ENCODE measurements around the gene RFXANK. TPM values are rescaled to one million over a fixed set of nuclear protein-coding genes. Genes with fewer than 3 reads are reported as not detected.

RFXANK gene
- total RNA-seq, 1 experiment from 2014 or later: 81.8 TPM

DNA sequence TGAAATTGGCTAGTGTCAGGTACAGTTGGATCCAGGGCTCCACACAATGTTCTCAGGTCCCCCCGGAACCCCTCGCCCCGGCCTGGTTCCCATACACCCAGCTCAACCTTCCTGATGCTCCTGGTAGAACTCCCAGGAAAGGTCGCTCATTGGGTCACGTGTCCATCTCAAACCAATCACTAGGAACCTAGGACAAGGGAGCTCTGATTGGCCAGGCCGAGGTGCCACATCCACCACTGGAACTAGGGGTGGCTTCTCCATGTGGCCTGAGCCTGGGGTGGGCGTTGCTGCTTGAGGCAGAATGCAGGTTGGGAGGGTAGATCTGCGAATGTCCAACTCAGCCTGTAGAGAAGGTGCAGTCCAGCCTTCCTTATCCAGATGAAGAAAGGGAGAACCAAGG, 15.1 kb upstream of the RFXANK start:
- H2BK20ac ChIP-seq (ENCODE audit: low read depth, low read length, poor library complexity, severe bottlenecking): no peak overlapping the region
- H3K4me1 Mint-ChIP-seq: peaks cover 2 to 13% of the 10 kb centered on the region in 2 experiments; a peak in 3 of 4 replicates

More for the DNA sequence above, 15.1 kb upstream of the RFXANK start:
- no CpG with 5 or more reads among the region's 8 CpGs for WGBS (ENCODE audit: extremely low coverage, insufficient read length, low lambda C conversion rate)
- Histone ChIP-seq H3K23me2 (ENCODE audit: insufficient read length, low read depth, low read length, poor library complexity, severe bottlenecking) (no peaks in the 10 kb centered on the region), H3K79me2 (ENCODE audit: insufficient read depth, low read length) (no peaks in the 10 kb centered on the region), H2BK120ac (ENCODE audit: low read depth, low read length, poor library complexity, severe bottlenecking) (no peak overlapping the region), H2AFZ (ENCODE audit: low read length) (no peak overlapping the region), H4K8ac (replicated peaks; ENCODE audit: insufficient read length, low read depth, low read length) (no peak overlapping the region), H2AK5ac (ENCODE audit: insufficient read length, low read length) (no peak overlapping the region), H3K23ac (ENCODE audit: insufficient read length, low read depth, low read length) (no peak overlapping the region), H4K5ac (ENCODE audit: insufficient read length, low read depth, low read length) (no peak overlapping the region), H3T11ph (ENCODE audit: low read length) (no peak overlapping the region), H3K14ac (ENCODE audit: insufficient read depth, low read length) (no peak overlapping the region; the same call in 1 of the 2 replicates), H3K4me1 (ENCODE audit: insufficient read depth, low read length) (no peaks in the 10 kb centered on the region), H4K20me1 (ENCODE audit: control insufficient read depth, insufficient read depth, insufficient read length) (no peaks in the 10 kb centered on the region), H3K9ac (ENCODE audit: extremely low read depth, insufficient read length, low read length) (no peak overlapping the region), H3K79me1 (ENCODE audit: insufficient read depth, low read depth, low read length, poor library complexity, severe bottlenecking) (no peaks in the 10 kb centered on the region), H2BK5ac (ENCODE audit: insufficient read length, low read length) (no peak overlapping the region), H2BK12ac (ENCODE audit: insufficient read length, low read depth, low read length) (no peak overlapping the region), H3K9me3 (ENCODE audit: control insufficient read depth, low read depth, low read length) (no peaks in the 10 kb centered on the region), H3K56ac (ENCODE audit: insufficient read length, low read depth, low read length) (no peak overlapping the region), H3K4ac (ENCODE audit: low read depth, low read length) (no peak overlapping the region), H3K27me3 (ENCODE audit: insufficient read depth, low read length) (no peaks in the 10 kb centered on the region), H3K27ac (ENCODE audit: insufficient read length, low read depth, low read length) (no peak overlapping the region), H3K4me2 (ENCODE audit: insufficient read depth, insufficient read length, low read length) (no peak overlapping the region), H4K91ac (ENCODE audit: insufficient read length, low read depth, low read length) (no peak overlapping the region), H3K18ac (ENCODE audit: insufficient read length, low read depth, low read length) (no peak overlapping the region), H2BK15ac (ENCODE audit: low read depth, low read length) (no peak overlapping the region)
- Mint-ChIP-seq H3K27ac (no peak overlapping the region), H3K27me3 (ENCODE audit: low read depth) (peaks cover 16% of the 10 kb centered on the region), H3K9me3 (no peaks in the 10 kb centered on the region), H3K36me3 (ENCODE audit: insufficient read depth in 1 of 3, low read depth in 3 of 3) (peaks cover 6 to 13% (median 11%) of the 10 kb centered on the region in 3 experiments), H3K4me3 (no peak overlapping the region)
- TF ChIP-seq, protein P1, sequence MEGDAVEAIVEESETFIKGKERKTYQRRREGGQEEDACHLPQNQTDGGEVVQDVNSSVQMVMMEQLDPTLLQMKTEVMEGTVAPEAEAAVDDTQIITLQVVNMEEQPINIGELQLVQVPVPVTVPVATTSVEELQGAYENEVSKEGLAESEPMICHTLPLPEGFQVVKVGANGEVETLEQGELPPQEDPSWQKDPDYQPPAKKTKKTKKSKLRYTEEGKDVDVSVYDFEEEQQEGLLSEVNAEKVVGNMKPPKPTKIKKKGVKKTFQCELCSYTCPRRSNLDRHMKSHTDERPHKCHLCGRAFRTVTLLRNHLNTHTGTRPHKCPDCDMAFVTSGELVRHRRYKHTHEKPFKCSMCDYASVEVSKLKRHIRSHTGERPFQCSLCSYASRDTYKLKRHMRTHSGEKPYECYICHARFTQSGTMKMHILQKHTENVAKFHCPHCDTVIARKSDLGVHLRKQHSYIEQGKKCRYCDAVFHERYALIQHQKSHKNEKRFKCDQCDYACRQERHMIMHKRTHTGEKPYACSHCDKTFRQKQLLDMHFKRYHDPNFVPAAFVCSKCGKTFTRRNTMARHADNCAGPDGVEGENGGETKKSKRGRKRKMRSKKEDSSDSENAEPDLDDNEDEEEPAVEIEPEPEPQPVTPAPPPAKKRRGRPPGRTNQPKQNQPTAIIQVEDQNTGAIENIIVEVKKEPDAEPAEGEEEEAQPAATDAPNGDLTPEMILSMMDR (conservative IDR thresholded peaks at IDR 0.05): no peak
- no peak for DNase-seq
